Embryonic facial prominence (tissue), 1 donor: ENCODE data around the gene BRD7.

Experiments used
- DNase-seq: peaks from one replicate; pipeline ENCODE4 v3.0.0-alpha.2; 2016; ENCODE audit errors: extremely low spot score

The BRD7 gene

GRCh38 chr16:50273888-50274325 is 94.9 kb downstream of the BRD7 start:
- DNase-seq, result no peak

- DNase-seq, result no peak
These were observed 95.5 kb downstream of the BRD7 start for GRCh38 chr16:50273382-50273690.

GRCh38 chr16:50272687-50273381 is 96.0 kb downstream of the BRD7 start:
- no peak for DNase-seq

- no peak for DNase-seq
These were observed 96.6 kb downstream of the BRD7 start for GRCh38 chr16:50272111-50272571.

- no peak for DNase-seq
These were observed 97.4 kb downstream of the BRD7 start for GRCh38 chr16:50271148-50272041.

GRCh38 chr16:50270510-50271147 is 98.2 kb downstream of the BRD7 start:
- no peak for DNase-seq

- no peak for DNase-seq
These were observed 98.8 kb downstream of the BRD7 start for GRCh38 chr16:50269769-50270509.

- no peak for DNase-seq
These were observed 99.6 kb downstream of the BRD7 start for GRCh38 chr16:50269061-50269705.

- no peak for DNase-seq
These were observed 100.4 kb downstream of the BRD7 start for GRCh38 chr16:50268352-50268751.

- no peak for DNase-seq
These were observed 101.1 kb downstream of the BRD7 start for GRCh38 chr16:50267651-50268050.

- no peak for DNase-seq
These were observed 101.6 kb downstream of the BRD7 start for GRCh38 chr16:50267151-50267631.

GRCh38 chr16:50266337-50267091 is 102.3 kb downstream of the BRD7 start, which contains the start of gene ADCY7:
Gene ADCY7 (plus strand): TSS chr16:50266551. CDS start chr16:50288180, 21,629 bp downstream.
- no peak for DNase-seq
